ENCODE data around the gene CTSO.

GRCh38 chr4:155946486-155946885 is 7.2 kb downstream of the CTSO start:
- TF ChIP-seq CTCF (IDR thresholded peaks at IDR 0.05; ENCODE audit: insufficient read depth, low read depth, low read length): no peak
- TF ChIP-seq EZH2 (IDR thresholded peaks at IDR 0.05; ENCODE audit: insufficient read depth, low read length): no peak

Data from astrocyte (in vitro differentiated cells and primary cell).